A549 (cell line): Measurements from ENCODE around the gene IL4I1.

Experiments
- CEBPB ChIP-seq, 2 experiments: fragments of >200 bp in 1 of 2; sonication (Bioruptor Twin) in 1 of 2; formaldehyde crosslinking in 1 of 2; IDR thresholded peaks; 2 replicates each; pipeline ENCODE4 v1.6.1; 2012 to 2016
- CTCF ChIP-seq: fragments of >200 bp; sonication (Bioruptor Twin); formaldehyde crosslinking; IDR thresholded peaks from 3 replicates; pipeline ENCODE4 v1.5.1; 2016
- ELK1 ChIP-seq: fragments of 150-350 bp; IDR thresholded peaks from 2 replicates; pipeline ENCODE4 v1.6.1; 2014; ENCODE audit warnings: low read depth, mild to moderate bottlenecking, low read length
- HMGXB4 ChIP-seq: fragments of 250-450 bp; sonication (Bioruptor Pico); IDR thresholded peaks from 2 replicates; pipeline ENCODE4 v1.5.0; 2021; ENCODE audit warnings: mild to moderate bottlenecking, moderate library complexity, borderline replicate concordance
- JUN ChIP-seq, 2 experiments: fragments of >200 bp; sonication (Bioruptor Twin); formaldehyde crosslinking; IDR thresholded peaks; 2 replicates in 1 of 2; 3 replicates in 1 of 2; pipeline ENCODE4 v1.6.1; 2016 to 2017
- JUNB ChIP-seq: fragments of >200 bp; sonication (Bioruptor Twin); formaldehyde crosslinking; IDR thresholded peaks from 2 replicates; pipeline ENCODE4 v1.6.1; 2016
- POLR2A ChIP-seq: IDR thresholded peaks from 2 replicates; pipeline ENCODE4 v1.6.1; 2012; ENCODE audit warnings: mild to moderate bottlenecking, low read length
- REST ChIP-seq: fragments of 200-600 bp; sonication (generic); IDR thresholded peaks from 2 replicates; pipeline ENCODE4 v1.6.1; 2016; ENCODE audit warnings: antibody characterized with exemption, mild to moderate bottlenecking, moderate library complexity
- SREBF2 ChIP-seq: fragments of 450-650 bp; IDR thresholded peaks from 2 replicates; pipeline ENCODE4 v1.6.1; 2014; ENCODE audit warnings: mild to moderate bottlenecking, moderate library complexity
- USF2 ChIP-seq: fragments of 450-650 bp; IDR thresholded peaks from 2 replicates; pipeline ENCODE4 v1.6.1; 2014; ENCODE audit warnings: antibody characterized with exemption

- TF ChIP-seq CTCF (no peak), POLR2A (no peak), ELK1 (no peak), JUNB (no peak), USF2 (no peak), REST (no peak), SREBF2 (no peak), JUN (IDR thresholded peaks at IDR 0.05) (no peak), HMGXB4 (CRISPR knock-in tag) (no peak), CEBPB (IDR thresholded peaks at IDR 0.05) (no peak)
Observed at GRCh38 chr19:49891393-49891792, 5.3 kb downstream of the IL4I1 start.
